Posterior vena cava (tissue), 2 donors: ENCODE results near the gene FDXR. TPM values are rescaled to one million over a fixed set of nuclear protein-coding genes. Genes with fewer than 3 reads are reported as not detected.
"Not testable (repeated sequence)": the region's sequence is repeated elsewhere in the genome, so short reads cannot be mapped to it uniquely, and the experiment has no call there.

Experiments
- DNase-seq: peaks from one replicate; pipeline ENCODE4 v3.0.0-alpha.2; 2020; ENCODE audit warnings: low spot score
- intact Hi-C, 2 donors: fragments of 100-400 bp; cut with DNase I; formaldehyde crosslinking; loops; one replicate each; pipeline versions ENCODE4 v1.14.1 to v1.14.2; 2022 to 2023
- total RNA-seq, 2 donors: library from RNA; stranded (reverse); fragmentation: NEBNext Ultra II Directional; extraction: Animal tissue kit (Norgen Biotek cat#: 25700); gene quantifications; one replicate each; pipeline ENCODE4 v1.2.1, GENCODE V29; 2021
- donor health status: DM: yes; HTN: yes; CAD: no.
- donor health status: DM: yes; HTN: yes; CAD: no.

Gene FDXR
- total RNA-seq, 2 donors from 2014 or later = 3.3 to 6.2 TPM

DNA sequence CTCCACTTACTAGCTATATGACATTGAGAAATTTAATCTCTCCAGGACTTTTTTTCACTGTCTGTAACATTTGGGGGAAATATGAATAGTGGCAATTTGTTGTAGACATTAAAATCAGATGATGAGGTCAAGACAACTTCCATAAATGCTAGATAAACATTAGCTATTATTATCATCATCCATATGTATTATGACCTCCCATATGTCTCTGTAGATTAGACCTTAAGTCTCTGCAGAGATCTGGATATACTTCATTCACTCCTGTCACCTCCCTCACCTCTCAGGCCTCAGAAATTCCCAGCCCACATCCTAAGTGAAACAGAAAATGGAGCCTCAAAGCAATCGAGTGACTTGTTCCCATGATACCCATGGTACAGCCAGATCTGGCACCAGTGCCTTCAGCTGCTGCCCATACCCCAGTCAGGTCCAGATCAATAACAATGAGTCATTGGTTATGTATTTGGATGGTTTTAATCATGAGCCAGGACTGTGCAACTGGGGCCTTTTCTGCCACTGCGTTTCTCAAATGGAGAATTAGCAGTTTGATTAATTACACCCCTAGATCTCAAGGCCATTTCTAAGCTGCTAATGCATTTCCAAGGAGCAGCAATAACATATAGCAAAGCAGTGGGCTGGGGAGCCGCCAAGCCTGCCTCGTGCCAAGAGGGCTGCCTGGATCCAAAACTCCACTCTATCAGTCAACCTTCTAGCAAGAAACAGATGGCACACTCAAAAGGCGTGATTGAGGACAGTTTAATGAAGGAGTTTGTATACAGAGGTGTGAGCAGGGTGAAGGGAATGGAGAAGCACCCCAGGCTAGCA lies 2.6 kb upstream of the FDXR start:
- intact Hi-C loops = no loop called here
- no peak for DNase-seq

DNA sequence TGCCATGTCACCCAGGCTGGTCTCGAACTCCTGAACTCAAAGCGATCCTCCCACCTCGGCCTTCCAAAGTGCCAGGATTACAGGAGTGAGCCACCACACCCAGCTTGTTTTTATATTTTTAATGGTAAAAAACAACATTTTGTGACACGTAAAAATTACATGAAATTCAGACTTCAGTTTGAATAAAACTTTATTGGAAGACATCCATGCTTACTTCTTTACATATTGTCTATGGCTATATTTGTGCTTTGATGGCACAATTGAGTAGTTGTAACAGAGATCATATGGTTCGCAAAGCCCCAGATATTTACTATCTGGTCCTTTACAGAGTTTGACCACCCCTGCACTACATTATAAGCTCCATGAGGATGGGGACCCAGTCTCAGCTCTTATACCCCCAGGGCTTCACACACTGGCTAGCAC lies 1.8 kb upstream of the FDXR start:
- DNase-seq = no peak
- intact Hi-C loops = no loop called here

DNA sequence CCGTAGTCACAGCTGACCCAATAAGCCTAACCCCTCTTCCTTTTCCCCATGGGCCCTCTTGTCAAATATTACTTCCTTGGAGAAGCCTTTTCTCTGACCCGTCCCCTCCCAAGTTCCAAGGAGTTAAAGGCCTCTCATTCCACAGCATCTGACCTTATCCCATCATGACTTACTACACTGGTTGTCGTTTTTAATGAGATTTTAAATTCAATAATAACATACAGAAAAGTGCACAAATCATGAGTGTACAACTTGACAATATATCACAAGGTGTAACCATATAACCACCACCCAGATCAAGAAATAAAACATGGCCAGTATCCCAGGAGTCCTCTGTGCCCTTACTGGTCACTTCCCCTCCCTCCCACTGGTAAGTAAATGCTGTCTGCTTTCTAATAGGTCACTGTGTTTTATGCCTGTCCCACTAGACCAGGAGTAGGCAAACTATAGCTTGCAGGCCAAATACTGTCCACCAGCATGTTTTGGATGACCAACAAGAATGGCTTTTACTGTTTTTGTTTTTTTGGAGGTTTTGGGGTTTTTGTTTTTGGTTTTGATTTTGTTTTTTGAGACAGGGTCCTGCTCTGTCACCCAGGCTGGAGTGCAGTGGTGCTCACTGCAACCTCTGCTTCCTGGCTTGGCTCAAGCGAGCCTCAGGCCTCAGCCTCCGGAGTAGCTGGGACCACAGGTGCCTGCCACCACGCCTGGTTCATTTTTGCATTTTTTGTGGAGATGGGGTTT lies 1.2 kb upstream of the FDXR start:
- intact Hi-C loops = no loop called here
- no peak for DNase-seq

DNA sequence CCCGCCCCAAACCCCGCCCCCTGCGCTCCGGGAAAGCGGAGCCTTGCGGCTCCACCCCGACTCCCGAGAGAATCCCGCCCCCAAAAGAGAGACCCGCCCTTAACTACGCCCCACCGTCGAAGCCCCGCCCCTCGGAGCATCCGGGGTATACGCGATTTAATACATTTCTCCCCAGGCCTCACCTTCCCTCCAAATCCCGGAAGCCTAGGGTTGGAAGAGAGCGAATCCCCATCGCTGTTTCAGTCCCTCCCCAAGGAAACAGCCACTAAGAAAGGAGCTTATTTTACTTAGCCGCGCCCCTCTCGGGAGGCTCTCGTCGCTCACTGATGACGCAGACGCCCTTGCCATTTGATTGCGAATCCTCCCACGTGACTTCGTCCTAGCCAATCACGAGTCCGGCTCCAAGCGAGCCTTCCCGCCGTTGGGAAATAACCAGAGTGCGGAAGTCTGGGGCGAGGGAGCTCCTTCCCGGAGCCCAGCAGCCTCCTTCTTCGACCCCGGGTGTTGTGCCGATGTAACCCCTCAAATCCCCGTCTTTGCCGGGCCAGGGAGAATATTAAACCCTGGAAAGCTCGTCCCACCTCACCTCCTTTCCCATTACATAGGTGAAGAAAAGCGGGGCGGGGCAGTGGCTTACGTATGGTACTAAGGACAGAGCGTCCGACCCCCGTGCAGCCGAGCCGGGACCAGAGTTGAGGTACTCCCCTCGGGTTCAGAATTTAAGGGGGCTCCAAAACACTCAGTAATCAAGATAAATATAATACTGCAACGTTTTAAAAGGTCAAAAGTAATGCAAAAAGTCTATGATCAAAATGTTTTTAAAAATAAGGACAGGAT lies 461 bp upstream of the FDXR start:
- intact Hi-C loops = no loop called here
- peak; percentile 100 for DNase-seq

DNA sequence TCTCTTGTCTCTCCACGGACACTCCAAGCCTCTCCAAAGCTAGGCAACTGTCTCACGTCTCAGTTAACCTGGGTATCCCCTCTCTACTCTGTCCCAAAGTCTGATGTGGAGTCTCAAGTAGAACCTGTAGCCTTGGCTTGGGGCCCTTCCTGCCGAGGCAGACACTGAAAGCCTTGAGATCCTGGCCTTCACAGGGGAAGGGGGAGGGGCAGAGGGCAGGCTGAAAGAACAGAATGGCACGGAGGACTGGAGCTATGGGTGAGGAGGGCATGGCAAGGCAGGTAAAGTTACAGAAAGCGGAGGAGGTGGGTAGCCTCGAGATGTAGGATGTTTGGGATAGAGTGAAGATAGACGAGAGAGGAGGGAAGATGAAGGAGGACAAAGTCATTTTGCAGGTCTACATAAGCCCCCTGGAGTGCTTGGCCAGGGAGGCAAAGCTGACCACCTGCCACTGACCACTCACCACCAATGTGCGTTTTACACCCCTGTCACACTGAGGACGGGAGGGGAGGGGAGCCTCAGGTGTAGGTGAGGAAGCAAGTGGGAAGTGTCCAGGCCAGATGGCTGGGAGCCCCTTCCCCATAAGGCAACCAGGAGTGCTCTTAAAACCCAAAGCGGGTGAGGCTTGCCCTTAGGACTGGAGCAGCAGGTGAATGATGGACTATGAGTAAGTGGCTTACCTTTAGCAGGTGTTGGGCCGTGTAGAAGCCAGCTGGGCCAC lies 1.3 kb downstream of the FDXR start:
- no peak for DNase-seq
- intact Hi-C loops = no loop called here

DNA sequence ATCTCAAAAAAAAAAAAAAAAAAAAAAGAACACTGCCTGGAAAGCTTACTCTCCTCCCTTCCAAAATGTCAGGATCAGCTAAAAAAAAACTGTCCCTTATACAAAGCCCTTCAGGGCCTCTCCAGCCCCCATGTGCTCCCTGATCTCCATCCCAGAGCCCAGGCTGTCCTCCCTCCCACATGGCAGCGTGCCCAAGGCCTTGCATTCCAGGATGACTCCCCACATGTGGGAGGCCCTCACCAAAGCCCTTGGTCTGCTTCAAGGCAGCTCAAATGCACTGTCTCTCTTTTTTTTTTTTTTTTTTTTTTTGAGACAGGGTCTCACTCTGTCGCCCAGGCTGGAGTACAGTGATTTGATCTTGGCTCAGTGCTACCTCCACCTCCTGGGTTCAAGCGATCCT lies 2.3 kb downstream of the FDXR start:
- no peak for DNase-seq
- intact Hi-C loops = no loop called here

DNA sequence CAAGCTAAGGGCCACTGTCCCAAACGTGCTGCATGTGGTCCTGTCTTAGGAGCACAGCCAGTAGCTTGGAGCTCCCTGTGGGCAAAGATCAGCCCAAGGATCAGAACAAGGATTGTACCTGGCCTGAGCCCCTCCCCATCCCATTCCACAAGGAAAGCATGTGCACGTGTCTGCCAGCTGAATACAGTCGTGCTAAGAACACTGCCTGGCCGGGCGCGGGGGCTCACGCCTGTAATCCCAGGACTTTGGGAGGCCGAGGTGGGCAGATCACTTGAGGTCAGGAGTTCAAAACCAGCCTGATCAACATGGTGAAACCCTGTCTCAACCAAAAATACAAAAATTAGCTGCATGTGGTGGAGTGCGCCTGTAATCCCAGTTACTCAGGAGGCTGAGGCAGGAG lies 2.8 kb downstream of the FDXR start:
- DNase-seq, intact Hi-C loops: not testable (repeated sequence)

DNA sequence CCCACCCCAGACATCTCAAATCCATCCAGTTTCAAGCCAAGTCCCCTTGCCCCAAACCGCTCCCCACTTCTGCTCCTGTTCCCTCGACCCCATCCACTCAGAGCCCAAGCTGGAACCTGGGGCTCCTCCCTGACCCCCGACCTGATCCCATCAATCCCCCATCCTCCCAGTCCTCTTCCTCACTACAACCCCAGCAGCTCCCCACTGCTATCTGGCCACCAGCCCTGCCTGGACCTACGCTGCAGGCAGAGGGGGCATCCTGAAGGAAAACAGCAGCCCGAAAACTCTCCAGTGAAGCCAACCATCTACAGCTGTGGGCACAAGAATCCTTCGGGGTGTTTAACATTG lies 3.9 kb downstream of the FDXR start:
- no peak for DNase-seq
- intact Hi-C loops = no loop called here

DNA sequence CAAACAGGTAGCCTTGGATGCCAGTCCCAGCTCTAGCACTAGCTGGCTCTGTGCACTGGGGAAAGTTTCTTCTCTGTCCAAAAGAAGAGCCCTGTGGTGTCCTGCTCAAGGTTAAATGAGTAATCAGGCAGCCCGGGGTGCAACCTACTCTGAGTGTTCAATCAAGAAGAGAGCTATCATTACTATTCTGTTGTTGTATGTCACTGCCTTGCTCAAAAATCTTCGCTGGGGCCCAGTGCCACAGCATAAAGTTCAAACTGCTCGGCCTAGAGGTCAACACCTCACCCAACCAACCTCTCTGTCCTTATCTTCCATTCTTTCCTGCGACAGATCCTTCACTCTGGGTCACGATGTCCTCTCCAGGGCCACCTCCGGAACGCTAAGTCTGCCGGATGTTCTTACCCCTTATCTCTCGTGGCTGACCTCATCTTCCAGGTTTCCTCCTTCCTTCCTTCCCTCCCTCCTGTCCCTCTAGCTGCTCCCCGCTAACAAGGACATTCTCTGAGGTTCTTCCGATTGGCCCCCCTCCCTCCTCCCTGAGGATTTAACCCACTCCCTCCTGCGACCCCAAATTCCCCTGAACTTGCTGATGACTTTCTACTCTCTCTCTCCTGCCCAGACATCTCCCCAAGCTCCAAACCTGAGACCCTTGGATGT lies 4.4 kb downstream of the FDXR start:
- DNase-seq = no peak
- intact Hi-C loops = no loop called here

DNA sequence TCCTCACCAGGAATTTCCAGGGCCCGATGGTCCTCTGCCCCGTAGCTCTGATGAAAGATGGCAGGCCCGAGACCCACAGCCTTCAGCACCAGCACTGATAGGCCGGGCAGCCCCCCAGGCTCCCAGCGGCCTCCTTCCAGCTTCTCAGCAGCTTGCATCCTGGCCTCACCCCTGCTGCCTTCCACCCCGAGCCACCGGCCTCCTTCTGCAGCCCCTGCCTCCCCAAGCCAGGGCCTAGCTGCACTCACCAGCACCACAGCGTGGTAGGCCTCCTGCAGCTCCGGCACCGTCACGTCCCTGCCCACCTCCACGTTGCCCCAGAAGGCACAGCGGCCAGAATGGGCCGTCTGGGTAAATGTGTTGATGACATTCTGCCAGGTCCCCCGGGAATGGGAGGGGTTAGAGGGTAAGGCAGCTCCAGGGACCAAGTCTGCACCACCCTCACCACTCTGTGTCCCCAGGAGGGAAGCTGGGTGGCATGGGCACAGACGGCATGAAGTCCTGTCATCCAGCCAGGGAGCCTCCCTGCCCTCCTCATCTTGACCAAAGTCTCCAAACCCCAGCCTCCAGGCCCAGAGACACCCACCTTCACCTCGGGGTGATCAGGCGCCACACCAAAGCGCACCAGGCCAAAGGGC lies 6.5 kb downstream of the FDXR start:
- DNase-seq = no peak
- intact Hi-C loops = no loop called here

DNA sequence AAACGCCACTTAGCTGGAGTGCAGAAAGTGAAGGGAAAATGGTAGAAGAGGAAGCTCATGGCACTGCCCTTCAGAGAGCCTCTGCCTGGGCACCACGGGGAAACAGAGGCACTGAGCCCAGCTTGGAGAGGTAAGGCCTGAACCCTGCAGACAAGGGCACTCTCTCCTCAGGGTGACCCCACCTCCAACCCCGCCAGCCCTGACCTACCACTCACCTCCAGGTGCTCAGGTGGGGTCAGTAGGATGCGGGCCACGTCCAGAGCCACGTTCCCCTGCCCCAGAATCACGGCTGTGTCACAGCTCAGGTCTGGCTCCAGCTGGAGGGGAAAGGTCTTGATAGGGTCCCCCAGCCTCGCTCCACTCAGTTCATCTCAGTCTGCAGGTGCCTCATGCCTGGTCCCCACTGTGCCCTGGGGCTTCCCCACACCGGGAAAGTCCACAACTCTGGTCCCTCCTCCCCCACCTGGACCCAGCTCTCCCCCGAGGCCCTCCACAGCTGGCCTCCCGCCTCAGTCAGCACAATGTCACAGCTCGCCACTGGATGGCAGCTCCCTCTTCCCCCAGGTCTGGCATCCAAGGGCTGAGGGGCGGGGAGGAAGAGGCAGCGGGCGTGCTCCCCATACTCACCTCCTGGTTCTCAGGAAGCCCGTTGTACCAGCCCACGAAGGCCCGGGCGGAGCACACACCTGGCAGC lies 7.1 kb downstream of the FDXR start:
- no peak for DNase-seq
- intact Hi-C loops = no loop called here

DNA sequence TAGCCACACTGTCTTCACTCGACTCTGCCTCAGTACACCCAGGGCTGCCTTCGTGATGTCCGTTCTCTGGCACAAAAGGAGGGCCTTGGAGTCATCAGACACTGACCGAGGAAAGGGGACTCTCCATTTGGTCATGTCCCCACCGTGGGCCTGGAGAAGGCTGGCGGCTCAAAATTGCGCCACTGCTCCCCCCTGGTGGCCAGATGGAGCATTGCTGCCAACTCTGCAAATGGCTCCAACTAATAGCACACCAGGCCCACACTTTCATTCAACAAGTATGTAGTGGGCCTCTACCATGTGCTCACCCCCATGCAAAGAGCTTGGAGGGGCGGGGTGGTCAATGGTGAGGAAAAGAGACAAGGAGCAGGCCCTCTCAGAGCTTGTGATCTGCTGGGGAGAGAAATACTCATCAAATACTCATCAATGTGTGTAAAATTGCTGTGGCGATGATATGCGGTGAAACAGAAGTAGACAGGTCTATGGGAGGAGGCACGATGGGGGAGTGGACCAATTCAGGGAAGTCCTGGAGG lies 7.9 kb downstream of the FDXR start:
- intact Hi-C loops = loop anchor here (5.0 kb wide), 3 partner anchors 63 to 123 kb away; no protein-coding TSS in a partner anchor
- DNase-seq = peak; percentile 93

DNA sequence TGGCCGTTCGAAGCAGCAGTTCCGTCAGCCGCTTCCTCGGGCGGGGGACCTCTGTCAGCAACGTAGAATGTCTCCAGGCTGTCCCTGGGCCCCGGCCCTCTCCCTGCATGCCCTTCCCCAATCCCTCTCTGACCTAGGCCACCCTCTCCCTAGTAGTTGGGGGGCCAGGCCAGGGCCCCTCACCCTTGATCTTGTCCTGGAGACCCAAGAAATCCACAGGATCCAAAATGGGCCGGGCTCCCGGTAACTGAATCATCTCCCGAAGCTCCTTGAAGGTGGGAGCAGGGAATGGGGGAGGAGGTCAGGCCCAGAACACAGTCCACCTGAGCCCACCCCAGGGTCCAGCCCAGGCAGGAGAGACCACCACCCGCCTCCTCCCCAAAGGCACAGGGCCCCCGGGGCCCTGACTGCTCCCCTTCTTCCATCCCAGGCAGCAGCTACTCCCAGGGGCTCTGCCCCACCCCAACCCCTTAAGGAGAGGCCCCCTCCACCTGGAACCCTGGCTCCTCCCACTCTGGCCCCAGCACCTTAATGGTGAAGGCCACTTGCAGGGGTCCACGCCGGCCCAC lies 8.4 kb downstream of the FDXR start:
- intact Hi-C loops = loop anchor here (5.0 kb wide), 3 partner anchors 62 to 122 kb away; no protein-coding TSS in a partner anchor
- DNase-seq = no peak

DNA sequence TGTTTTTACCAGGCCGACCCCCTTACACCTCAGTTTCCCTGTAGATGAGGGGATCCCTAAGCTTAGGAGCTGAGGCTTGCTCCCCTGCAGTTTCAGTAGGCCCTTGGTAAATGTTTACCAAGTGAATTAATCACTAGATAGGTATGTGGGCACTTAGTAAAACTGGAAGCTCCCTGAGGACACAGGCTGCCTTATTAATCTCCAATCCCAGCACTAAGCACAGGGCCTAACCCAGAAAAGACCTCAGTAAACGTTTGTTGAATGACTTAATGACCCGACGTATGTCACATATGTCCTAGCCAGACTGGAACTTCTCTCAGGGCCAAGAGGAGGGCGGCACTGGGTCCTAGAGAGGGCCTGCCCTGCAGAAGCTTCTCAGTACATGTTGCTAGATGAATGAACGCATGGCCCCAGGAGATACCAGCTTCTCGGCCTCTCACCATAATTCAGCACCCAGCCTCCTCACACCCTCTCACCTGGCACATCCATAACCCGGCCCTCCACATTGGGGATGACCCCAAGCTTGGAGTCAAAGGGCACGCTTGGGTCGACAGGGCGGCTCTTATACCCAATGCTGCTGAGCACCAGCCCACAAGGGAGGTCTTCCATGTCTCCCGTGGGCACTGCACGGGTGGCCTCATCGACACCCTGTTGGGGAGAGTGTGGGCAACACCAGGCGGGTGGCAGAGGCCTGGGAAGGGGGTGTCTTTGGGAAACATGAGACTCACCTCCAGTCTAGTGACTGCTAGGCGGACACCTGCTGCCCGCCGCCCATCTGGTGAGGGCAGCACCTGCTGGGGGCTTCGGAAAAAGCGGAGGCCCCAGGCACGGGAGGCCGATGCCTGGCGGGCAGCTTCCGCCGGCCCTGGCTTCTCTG lies 9.1 kb downstream of the FDXR start:
- intact Hi-C loops = loop anchor here (1.0 to 5.0 kb wide), 4 partner anchors 61 to 121 kb away; no protein-coding TSS in a partner anchor

DNA sequence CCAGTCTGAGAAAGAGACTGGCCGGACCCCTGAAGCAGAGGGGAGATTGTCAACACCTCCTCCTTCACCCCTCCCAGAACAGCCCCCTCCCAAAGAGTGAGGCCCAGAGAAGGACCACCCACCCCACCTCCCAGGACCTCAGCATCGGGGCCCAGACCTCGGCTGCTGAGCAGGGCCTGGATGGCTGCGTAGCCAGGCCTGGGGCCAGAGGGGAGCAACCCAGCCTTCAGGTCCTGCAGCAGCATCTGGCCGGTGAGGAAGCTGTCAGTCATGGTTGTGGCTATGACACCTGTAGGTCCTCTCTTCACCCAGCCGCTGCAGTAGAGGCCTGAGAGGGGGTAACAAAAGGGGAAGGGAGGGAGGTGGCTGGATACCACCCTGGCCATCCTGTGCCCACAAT lies 9.9 kb downstream of the FDXR start:
- DNase-seq = no peak
- intact Hi-C loops = loop anchor here (1.0 to 5.0 kb wide), 4 partner anchors 61 to 121 kb away; no protein-coding TSS in a partner anchor

More for the DNA sequence above, 9.1 kb downstream of the FDXR start:
- no peak for DNase-seq
